DMS114 treated with DMSO at 0.1 percent for 48 hours (cell line): ENCODE results near the gene CXCR2.
"Not testable (repeated sequence)": the region's sequence is repeated elsewhere in the genome, so short reads cannot be mapped to it uniquely, and the experiment has no call there.

ENCODE experiments used
- DNase-seq: peaks from one replicate; lab custom pipeline; 2025; ENCODE audit not compliant: unreplicated experiment; lab: John Stamatoyannopoulos, UW

Gene CXCR2

GRCh38 chr2:218129458-218130135, 3.8 kb downstream of the CXCR2 start:
- DNase-seq, result no peak

DNA sequence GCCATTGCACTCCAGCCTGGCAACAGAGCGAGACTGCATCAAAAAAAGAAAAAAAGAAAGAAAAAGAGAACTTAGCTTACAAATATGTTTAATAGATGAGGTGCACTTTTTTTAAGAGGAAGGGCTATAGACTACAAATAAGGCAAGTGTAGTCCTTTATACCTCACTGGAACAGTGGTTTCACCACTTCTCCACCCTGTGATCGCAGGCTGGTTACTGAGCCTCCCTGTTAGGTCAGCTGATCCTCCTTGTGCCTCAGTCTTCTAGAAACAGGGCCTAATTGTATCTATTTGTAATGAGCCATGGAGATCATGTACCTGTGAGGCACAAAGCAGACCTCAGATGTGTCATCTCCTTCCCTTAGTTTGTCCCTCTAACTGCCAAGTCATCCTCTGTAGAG, 4.5 kb downstream of the CXCR2 start:
- DNase-seq, result no peak

DNA sequence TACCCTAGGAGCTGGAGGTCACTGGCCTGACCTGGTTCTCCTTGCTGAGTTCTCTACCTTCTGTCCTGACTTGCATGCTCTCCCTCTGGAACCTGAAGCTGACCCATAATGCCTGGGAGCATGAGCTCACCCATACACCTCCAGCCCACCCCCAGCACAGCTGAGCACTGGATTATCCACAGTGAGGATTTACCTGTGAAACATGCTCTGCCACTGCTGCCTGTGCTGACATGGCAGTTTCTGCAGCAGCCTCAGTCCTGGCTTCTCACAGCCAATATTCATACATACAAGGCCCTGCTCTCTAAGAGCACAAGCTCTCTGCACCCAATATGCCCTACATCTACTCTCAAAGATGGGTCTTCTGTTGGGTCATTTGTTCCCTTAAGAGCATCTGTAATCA, 5.0 kb downstream of the CXCR2 start:
- no peak for DNase-seq

- DNase-seq, result no peak
Observed at GRCh38 chr2:218137514-218137913, 11.7 kb downstream of the CXCR2 start.

DNA sequence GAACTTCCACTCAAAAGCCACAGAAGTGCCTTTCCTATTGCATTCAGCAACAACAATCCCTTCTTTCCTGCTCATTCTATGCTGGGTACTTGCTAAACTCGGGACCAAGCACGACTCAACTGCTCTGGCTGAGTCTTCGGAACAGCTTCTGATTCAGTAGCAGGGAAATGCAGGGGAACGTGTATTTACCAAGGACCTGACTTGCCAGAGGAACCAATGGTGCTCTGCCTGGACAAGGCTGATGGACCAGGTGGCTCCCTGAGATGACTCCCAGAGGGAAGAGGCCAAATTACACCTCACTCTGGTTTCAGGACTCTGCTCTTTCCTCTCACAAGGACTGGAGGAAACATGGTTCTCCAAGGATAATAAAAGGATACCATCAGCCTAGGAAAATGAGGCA, 12.2 kb downstream of the CXCR2 start:
- no peak for DNase-seq

- DNase-seq, result no peak
Observed at GRCh38 chr2:218145124-218145523, 19.3 kb downstream of the CXCR2 start.

GRCh38 chr2:218146056-218146455, 20.2 kb downstream of the CXCR2 start:
- no peak for DNase-seq

- no peak for DNase-seq
Observed at GRCh38 chr2:218149098-218149497, 23.3 kb downstream of the CXCR2 start.

DNA sequence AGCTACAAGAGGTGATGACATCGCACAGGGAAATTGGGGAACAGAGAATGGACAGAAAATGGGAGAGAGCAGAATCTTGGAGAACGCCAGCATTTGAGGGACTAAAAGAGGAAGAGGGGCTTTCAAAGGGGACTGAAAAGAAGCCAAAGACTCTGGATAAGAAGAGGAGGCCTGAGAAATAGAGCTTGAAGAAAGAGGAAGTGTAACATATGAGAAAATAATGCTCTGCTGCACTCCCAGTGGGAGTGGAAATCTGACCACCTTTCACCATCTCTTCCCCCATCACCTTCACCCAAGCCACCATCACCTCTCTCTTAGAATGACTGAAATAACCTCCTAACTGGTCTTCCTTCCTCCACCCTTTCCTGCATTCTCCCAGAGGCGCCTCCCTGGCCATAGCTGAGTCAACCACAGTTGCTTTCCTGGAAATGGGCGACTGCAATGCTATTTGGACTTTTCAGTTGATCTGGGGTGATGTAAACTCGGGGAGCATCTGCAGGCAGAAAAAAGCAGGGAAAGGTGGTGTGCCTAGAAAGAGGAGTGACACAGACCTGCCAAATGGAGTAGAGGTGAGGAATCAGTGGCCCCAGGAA, 24.1 kb downstream of the CXCR2 start:
- DNase-seq, result no peak

DNA sequence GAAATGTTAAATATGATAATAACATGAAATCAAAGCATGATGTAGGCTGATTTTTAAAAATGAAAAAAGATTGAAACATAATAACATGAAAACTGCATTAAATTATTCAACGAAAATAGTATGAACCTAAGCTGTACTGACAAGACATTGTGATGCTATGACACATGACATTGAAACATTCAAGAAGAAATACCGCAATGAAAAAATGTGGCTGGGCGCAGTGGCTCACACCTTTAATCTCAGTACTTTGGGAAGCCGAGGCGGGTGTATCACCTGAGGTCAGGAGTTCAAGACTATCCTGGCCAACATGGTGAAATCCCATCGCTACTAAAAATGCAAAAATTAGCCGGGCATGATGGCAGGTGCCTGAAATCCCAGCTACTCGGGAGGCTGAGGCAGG, 26.3 kb downstream of the CXCR2 start:
- DNase-seq, result no peak

- no peak for DNase-seq
Observed at GRCh38 chr2:218152777-218153176, 26.9 kb downstream of the CXCR2 start.

DNA sequence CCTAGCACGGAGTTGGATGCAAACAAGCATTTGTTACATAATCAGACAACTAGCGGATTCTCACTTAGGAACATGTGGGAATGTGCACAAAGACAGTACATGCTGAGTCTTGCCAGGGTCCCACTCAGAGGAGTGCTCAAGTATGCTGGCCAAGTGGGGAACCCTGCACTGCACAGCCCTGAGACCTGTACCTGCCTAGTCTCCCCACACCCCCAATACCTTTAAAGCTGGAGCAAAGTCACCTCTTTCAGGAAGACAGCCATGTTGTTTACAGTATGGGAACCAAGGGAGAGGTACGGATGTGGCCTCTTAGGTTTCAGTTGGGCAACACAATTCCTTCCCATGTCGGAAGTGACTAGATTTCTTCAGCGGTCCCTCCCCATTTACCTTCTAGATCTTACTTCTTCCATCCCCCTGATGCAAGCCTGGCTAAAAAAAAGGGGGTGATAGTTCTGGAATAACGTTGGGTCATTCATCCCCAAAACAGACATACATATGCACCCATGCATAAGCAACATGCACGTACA, 30.2 kb downstream of the CXCR2 start:
- no peak for DNase-seq

DNA sequence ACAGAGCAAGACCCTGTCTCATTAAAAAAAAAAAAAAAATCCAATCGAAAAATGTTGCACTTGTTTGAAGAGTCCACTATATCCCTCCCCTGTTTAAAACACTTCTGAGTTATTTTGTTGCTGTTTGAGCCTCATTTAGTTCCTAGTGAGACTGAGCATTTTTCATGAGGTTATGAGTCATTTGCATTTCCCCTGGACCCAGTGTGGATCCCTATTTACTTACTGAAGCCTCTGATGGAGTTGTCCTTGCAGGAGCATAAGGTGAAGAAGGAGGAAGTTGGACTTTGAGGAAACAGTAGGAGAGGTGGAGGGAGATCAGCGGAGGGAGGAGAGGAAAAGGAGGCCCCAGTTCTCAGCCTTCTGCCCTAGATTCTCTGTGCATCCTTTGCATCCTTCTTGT, 35.8 kb downstream of the CXCR2 start:
- no peak for DNase-seq

GRCh38 chr2:218162814-218163213, 37.0 kb downstream of the CXCR2 start:
- DNase-seq, result no peak

DNA sequence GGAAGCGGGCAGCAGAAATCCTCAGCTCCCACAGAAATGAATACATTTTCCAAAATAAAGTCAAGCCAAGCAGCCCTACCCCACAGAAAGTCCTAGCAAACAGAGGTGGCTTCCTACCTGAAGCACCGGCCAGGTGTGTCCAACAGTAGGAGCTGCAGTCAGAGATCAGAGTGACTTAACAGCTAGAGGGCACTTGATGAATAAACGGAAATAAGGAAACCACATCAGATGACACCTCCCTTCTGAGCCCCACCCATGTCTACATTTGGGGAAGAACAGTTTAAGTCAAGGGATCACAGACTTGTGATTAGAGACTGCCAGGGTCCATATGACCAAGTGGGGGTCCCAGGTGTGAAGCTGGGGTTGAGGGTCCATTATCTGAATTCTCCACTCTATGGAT, 41.0 kb downstream of the CXCR2 start, which contains the start of gene CXCR1:
CXCR1 (minus strand) TSS at position 172 of the 400 bp plus-strand sequence. CDS start 1,751 bp downstream, outside the sequence.
- no peak for DNase-seq

DNA sequence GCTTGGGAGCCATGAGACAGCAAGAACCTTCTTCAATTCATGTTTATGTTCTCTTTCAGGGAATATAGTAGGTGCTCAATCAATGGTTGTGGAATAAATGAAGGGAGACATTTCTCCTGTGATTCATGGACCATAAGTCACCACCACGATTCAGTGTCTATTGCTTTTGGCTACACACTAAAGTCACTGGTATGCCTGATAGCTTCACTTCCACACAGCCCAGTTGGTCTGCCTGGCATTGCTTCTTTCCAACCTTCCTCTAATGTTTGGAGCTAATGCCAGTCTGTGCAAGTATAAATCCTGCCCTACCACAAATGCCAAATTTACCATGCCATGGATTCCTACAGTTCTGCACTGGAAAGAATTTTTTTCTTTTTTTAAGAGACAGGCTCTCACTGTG, 42.2 kb downstream of the CXCR2 start:
- no peak for DNase-seq

- DNase-seq, result no peak
Observed at GRCh38 chr2:218168635-218169462, 43.0 kb downstream of the CXCR2 start.

DNA sequence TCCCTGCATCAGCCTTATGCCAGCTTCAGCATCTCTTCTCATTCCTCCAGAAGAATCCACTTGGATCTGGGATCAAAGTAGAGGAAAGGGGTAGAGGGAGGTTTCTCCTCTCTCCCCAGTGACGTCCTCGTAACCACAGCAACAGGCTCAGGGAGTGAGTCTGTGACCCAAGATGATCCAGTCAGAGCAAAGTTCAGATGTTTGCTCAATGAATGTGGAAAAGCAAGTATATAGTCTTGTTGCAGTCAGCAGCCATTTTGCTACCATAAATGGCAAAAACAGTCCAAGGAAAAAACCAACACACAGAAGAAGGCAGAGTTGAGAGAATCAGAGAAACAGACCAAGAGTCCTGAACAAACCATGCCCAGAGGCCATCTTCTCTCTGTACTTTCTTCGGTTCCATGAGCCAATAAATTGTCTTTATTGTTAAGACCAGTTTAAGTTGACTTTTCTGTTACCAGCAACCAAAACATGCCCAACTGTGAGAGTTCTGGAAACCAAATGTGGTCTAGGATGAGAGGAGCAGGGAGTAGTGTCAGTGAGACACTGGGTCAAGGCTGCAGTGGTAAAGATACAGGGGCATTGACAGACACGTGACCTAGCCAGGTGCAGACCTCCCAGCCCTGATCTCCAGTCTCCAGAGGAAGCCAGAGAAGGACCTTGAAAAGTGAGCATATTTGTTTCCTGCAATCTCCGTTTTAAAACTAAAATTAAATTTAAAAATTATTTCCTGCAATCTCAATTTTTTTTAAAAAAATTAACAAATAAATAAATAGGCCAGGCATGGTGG, 44.1 kb downstream of the CXCR2 start:
- no peak for DNase-seq

GRCh38 chr2:218171744-218172143, 45.9 kb downstream of the CXCR2 start:
- DNase-seq, result not testable (repeated sequence)

GRCh38 chr2:218172845-218173244, 47.0 kb downstream of the CXCR2 start:
- DNase-seq, result no peak

GRCh38 chr2:218179782-218180181, 54.0 kb downstream of the CXCR2 start:
- no peak for DNase-seq
